Neuronal stem cell (in vitro differentiated cells): ENCODE measurements around the gene KIF11.

Experiments
- DNase-seq: peaks from one replicate; pipeline ENCODE4 v3.0.0-alpha.2; 2013; ENCODE audit warnings: low spot score
- H2AFZ ChIP-seq: one replicate; pipeline ENCODE4 v1.6.1; 2013; ENCODE audit warnings: mild to moderate bottlenecking, low read length, inconsistent platforms
- H2AK5ac ChIP-seq: 2 replicates; pipeline ENCODE4 v1.6.1; 2013; ENCODE audit warnings: low read depth, mild to moderate bottlenecking, inconsistent platforms, low read length, moderate library complexity, mixed read lengths
- H2BK120ac ChIP-seq: 2 replicates; pipeline ENCODE4 v1.6.1; 2013; ENCODE audit warnings: low read depth, mild to moderate bottlenecking, inconsistent platforms, low read length, moderate library complexity, mixed read lengths
- H2BK12ac ChIP-seq: one replicate; pipeline ENCODE4 v1.6.1; 2013; ENCODE audit warnings: low read length, inconsistent platforms
- H2BK15ac ChIP-seq: 2 replicates; pipeline ENCODE4 v1.6.1; 2013; ENCODE audit warnings: mild to moderate bottlenecking, low read length, inconsistent platforms, mixed read lengths
- H2BK5ac ChIP-seq: one replicate; pipeline ENCODE4 v1.6.1; 2013; ENCODE audit warnings: inconsistent platforms, mild to moderate bottlenecking, low read length, moderate library complexity
- H3K14ac ChIP-seq: one replicate; pipeline ENCODE4 v1.6.1; 2013; ENCODE audit warnings: low read length, inconsistent platforms
- H3K18ac ChIP-seq: 2 replicates; pipeline ENCODE4 v1.6.1; 2013; ENCODE audit warnings: low read length, inconsistent platforms
- H3K23ac ChIP-seq: 2 replicates; pipeline ENCODE4 v1.6.1; 2013; ENCODE audit warnings: low read depth, mild to moderate bottlenecking, mixed read lengths, low read length, inconsistent platforms; ENCODE audit not compliant: poor library complexity
- H3K27ac ChIP-seq: replicated peaks from 3 replicates; pipeline ENCODE4 v1.5.1; 2013; ENCODE audit warnings: low read length, inconsistent platforms
- H3K27me3 ChIP-seq, 3 experiments: 2 replicates each; pipeline ENCODE4 v1.6.1; 2013; ENCODE audit warnings: low read length in 3 of 3, mild to moderate bottlenecking in 2 of 3, inconsistent platforms in 1 of 3, low read depth in 1 of 3, mixed read lengths in 1 of 3, moderate library complexity in 1 of 3; ENCODE audit not compliant: control insufficient read depth in 3 of 3, insufficient read depth in 3 of 3
- H3K36me3 ChIP-seq, 2 donors: replicated peaks in 1 of 2; 2 replicates each; pipeline ENCODE4 v1.6.1; 2013; ENCODE audit warnings: low read length in 2 of 2; ENCODE audit not compliant: control insufficient read depth in 2 of 2, insufficient read depth in 2 of 2
- H3K4ac ChIP-seq: 2 replicates; pipeline ENCODE4 v1.6.1; 2013; ENCODE audit warnings: inconsistent platforms, mild to moderate bottlenecking, low read length, moderate library complexity
- H3K4me1 ChIP-seq, 2 donors: 1 replicate in 1 of 2; 2 replicates in 1 of 2; pipeline ENCODE4 v1.6.1; 2013; ENCODE audit warnings: low read length in 2 of 2, low read depth in 1 of 2; ENCODE audit not compliant: control insufficient read depth in 2 of 2, insufficient read depth in 1 of 2
- H3K4me2 ChIP-seq: one replicate; pipeline ENCODE4 v1.6.1; 2013; ENCODE audit warnings: mild to moderate bottlenecking, low read length, inconsistent platforms; ENCODE audit not compliant: insufficient read depth, poor library complexity, severe bottlenecking
- H3K4me3 ChIP-seq, 2 donors: 2 replicates each; pipeline ENCODE4 v1.5.1; 2013; ENCODE audit warnings: low read length in 2 of 2, mild to moderate bottlenecking in 2 of 2, inconsistent platforms in 1 of 2, moderate library complexity in 1 of 2
- H3K79me1 ChIP-seq: one replicate; pipeline ENCODE4 v1.6.1; 2013; ENCODE audit warnings: low read depth, mild to moderate bottlenecking, inconsistent platforms, low read length, moderate library complexity
- H3K9ac ChIP-seq: one replicate; pipeline ENCODE4 v1.6.1; 2013; ENCODE audit warnings: mild to moderate bottlenecking, low read depth, low read length, inconsistent platforms; ENCODE audit not compliant: poor library complexity
- H3K9me3 ChIP-seq, 2 donors: replicated peaks in 1 of 2; 2 replicates each; pipeline versions ENCODE3 to v1.6.1; 2013; ENCODE audit warnings: low read length in 2 of 2, mild to moderate bottlenecking in 2 of 2, inconsistent platforms in 1 of 2, low read depth in 1 of 2, mixed read lengths in 1 of 2, moderate library complexity in 1 of 2; ENCODE audit not compliant: control insufficient read depth in 2 of 2, insufficient read depth in 1 of 2
- H4K8ac ChIP-seq: one replicate; pipeline ENCODE4 v1.6.1; 2013; ENCODE audit warnings: low read depth, mild to moderate bottlenecking, inconsistent platforms, low read length, moderate library complexity
- H4K91ac ChIP-seq: one replicate; pipeline ENCODE4 v1.6.1; 2013; ENCODE audit warnings: low read length, low read depth, mild to moderate bottlenecking, inconsistent platforms; ENCODE audit not compliant: poor library complexity
- WGBS, 2 donors: extraction: QIAGEN DNeasy Blood & Tissue Kit; methylation state at CpG; one replicate each; pipeline ENCODE4 v1.1.7; 2013; ENCODE audit warnings: missing lambda C conversion rate in 2 of 2, mixed read lengths in 1 of 2; ENCODE audit not compliant: insufficient read length in 2 of 2, insufficient replicate concordance in 1 of 2; ENCODE audit errors: extremely low coverage in 2 of 2; 5-methylcytosine and 5-hydroxymethylcytosine counted together

Gene KIF11

DNA sequence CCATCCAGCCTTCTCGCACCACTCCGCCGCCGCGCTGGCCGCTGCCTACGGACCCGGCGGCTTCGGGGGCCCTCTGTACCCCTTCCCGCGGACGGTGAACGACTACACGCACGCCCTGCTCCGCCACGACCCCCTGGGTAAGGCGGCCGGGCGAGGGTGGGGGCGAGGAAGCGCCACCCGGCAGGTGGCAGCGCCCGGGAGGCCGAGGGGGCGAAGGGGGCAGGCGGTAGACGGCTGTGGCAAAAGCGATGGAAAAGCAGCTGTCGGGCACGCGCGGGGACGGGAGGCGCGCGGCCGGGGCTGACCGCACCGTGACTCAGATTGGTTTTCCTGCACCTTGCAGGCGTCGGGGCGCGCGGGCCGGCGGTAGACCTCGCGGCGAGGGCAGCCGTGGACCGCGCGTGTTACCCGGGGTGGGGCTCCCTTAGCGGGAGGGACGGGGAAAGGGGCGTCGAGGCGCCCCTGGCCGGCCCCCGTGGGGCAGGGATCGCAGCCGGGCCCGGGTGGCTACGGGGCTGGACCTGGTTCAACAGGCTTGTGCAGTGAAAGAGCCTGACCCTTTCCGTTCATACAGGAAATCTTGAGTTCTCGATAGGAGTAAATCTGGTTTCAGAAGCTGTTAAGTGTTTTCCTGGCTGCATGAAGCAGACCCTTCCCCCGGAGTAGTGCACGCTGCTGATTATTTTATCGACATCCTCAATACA lies 97.4 kb downstream of the KIF11 start:
- no peak overlapping the region for H2BK5ac ChIP-seq
- peaks cover 1% of the 10 kb centered on the region for H3K79me1 ChIP-seq
- WGBS, 2 donors = no CpG with 5 or more reads among the region's 73 CpGs
- peaks cover 0 to 10% of the 10 kb centered on the region in 2 donors for H3K9me3 ChIP-seq
- no peak overlapping the region for H3K14ac ChIP-seq
- H2BK15ac ChIP-seq = peak overlapping the region; percentile 37
- H3K4me3 ChIP-seq = peak overlapping the region; percentile 13 to 15
- H3K36me3 ChIP-seq = no peaks in the 10 kb centered on the region
- peak overlapping the region; percentile 98 for H3K23ac ChIP-seq
- peaks cover 0 to 2% of the 10 kb centered on the region in 2 donors for H3K4me1 ChIP-seq
- peak; percentile 29 for DNase-seq
- H4K91ac ChIP-seq = no peak overlapping the region
- H3K27me3 ChIP-seq = peaks cover 43 to 78% (median 60%) of the 10 kb centered on the region in 3 experiments
- peak overlapping the region; percentile 63 for H2AK5ac ChIP-seq
- H2BK12ac ChIP-seq = no peak overlapping the region
- peak overlapping the region; percentile 83 for H3K18ac ChIP-seq
- peak overlapping the region; percentile 95 for H2AFZ ChIP-seq
- H4K8ac ChIP-seq = peak overlapping the region; percentile 3
- H2BK120ac ChIP-seq = no peak overlapping the region
- H3K27ac ChIP-seq = no peak overlapping the region
- peak overlapping the region; percentile 76 for H3K4ac ChIP-seq
- H3K9ac ChIP-seq = peak overlapping the region; percentile 77
- peak overlapping the region; percentile 62 for H3K4me2 ChIP-seq

DNA sequence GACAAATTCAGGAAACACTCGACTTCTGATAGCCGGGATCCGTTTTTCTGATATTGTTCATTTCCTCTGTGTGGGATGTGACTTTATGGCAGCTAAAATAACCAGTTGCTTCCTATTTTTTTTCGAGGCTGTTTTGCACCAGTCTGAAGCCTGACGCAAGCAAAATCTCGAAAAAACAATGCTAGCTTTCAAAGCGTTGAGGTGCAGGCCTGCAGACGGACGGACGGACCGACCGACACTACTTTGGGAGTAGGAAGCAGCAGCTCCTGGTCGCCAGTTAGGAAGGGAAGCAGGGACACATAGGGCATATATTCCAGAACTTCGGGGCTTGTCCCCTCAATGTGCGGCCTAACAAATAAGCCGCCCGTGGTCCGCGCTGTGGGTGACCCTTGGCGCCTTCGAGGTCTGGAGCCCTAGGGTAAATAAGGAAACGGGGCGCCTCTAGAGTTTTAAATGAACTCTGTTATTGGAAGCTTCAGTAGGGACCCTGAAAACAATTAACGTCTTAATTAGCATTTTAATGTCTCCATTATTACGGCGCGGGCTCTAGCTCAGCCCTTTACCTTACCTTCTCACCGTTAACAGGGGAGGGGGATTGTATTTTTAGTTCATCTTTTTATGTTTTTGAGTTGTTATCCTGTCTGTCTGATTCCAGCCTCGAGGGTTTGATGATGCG lies 98.1 kb downstream of the KIF11 start:
- Histone ChIP-seq H3K36me3 (no peaks in the 10 kb centered on the region), H3K4me1 (peaks cover 0 to 4% of the 10 kb centered on the region in 2 donors), H3K27me3 (peaks cover 48 to 84% (median 67%) of the 10 kb centered on the region in 3 experiments), H2BK120ac (no peak overlapping the region), H3K23ac (peak overlapping the region; percentile 17), H2AK5ac (no peak overlapping the region), H3K4me2 (no peak overlapping the region), H3K9me3 (peaks cover 0 to 9% of the 10 kb centered on the region in 2 donors), H3K27ac (no peak overlapping the region), H3K79me1 (peaks cover 1% of the 10 kb centered on the region), H3K14ac (no peak overlapping the region), H2BK15ac (no peak overlapping the region), H3K18ac (no peak overlapping the region), H3K4ac (no peak overlapping the region), H3K9ac (no peak overlapping the region), H4K8ac (no peak overlapping the region), H2AFZ (peak overlapping the region; percentile 95), H3K4me3 (no peak overlapping the region), H2BK12ac (no peak overlapping the region), H2BK5ac (no peak overlapping the region), H4K91ac (no peak overlapping the region)
- WGBS, 2 donors = no CpG with 5 or more reads among the region's 30 CpGs
- no peak for DNase-seq

DNA sequence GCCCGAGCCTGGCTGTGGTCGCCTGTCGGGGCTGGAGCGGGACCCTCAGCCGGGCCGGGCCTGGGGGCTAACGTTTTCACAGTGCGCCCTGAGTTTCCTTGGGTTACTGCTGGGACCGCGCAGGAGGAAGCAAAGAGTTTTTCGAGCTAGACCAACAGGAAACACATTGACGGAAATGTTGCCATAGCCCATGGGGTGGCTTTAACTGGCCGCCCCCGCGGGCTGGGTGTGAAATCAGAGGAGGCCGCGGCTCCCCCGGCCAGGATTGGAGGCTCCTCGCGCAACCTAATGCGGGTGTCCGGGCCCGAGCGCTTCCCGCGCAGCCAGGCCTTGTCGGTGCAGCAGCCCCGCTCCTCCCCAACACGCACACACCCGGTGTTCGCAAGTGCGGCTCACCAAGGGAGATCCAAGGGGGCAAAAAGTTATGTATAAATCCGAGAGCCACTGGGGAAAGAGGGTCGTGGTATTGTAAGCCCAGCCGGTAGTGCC lies 98.7 kb downstream of the KIF11 start:
- H3K79me1 ChIP-seq = peaks cover 1% of the 10 kb centered on the region
- H2AFZ ChIP-seq = no peak overlapping the region
- no peak overlapping the region for H3K18ac ChIP-seq
- H3K14ac ChIP-seq = no peak overlapping the region
- H3K9me3 ChIP-seq = peaks cover 3 to 9% of the 10 kb centered on the region in 2 donors
- H4K91ac ChIP-seq = no peak overlapping the region
- no peak overlapping the region for H3K4me2 ChIP-seq
- no peak overlapping the region for H2BK12ac ChIP-seq
- H2AK5ac ChIP-seq = peak overlapping the region; percentile 1
- no peak overlapping the region for H3K4me3 ChIP-seq
- no peak for DNase-seq
- H2BK15ac ChIP-seq = no peak overlapping the region
- H3K9ac ChIP-seq = no peak overlapping the region
- no peak overlapping the region for H2BK5ac ChIP-seq
- WGBS, 2 donors = no CpG with 5 or more reads among the region's 35 CpGs
- peaks cover 52 to 90% (median 73%) of the 10 kb centered on the region in 3 experiments for H3K27me3 ChIP-seq
- no peak overlapping the region for H2BK120ac ChIP-seq
- H3K23ac ChIP-seq = peak overlapping the region; percentile 37
- no peak overlapping the region for H4K8ac ChIP-seq
- peaks cover 0 to 7% of the 10 kb centered on the region in 2 donors for H3K4me1 ChIP-seq
- no peak overlapping the region for H3K4ac ChIP-seq
- no peaks in the 10 kb centered on the region for H3K36me3 ChIP-seq
- H3K27ac ChIP-seq = no peak overlapping the region

DNA sequence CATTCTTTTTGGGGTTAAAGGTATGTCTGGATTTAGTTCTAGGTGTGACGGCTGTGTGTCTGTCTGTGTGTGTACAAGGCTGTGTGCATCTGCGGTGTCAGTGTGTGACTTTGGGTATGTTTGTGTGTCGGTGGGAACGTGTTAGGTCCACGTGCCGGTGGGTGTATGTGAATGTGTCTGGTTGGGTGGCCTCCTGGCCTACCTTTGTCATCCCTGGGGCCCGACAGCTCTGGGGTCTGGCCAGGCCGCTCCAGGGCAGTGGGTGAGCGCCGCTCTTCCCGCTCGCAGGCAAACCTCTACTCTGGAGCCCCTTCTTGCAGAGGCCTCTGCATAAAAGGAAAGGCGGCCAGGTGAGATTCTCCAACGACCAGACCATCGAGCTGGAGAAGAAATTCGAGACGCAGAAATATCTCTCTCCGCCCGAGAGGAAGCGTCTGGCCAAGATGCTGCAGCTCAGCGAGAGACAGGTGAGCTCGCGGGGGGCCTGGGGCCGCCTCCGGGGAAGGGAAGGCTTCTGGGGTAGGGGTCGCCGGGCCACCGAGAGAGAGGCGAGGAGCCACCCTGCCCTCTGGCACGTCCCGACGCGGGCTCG lies 99.2 kb downstream of the KIF11 start:
- H3K14ac ChIP-seq = no peak overlapping the region
- peaks cover 3 to 9% of the 10 kb centered on the region in 2 donors for H3K9me3 ChIP-seq
- no peak overlapping the region for H3K9ac ChIP-seq
- H2BK5ac ChIP-seq = no peak overlapping the region
- peaks cover 1% of the 10 kb centered on the region for H3K79me1 ChIP-seq
- H2BK12ac ChIP-seq = no peak overlapping the region
- no peaks in the 10 kb centered on the region for H3K36me3 ChIP-seq
- H2BK120ac ChIP-seq = no peak overlapping the region
- H2AK5ac ChIP-seq = peak overlapping the region; percentile 1
- H3K23ac ChIP-seq = peak overlapping the region; percentile 37
- H4K91ac ChIP-seq = no peak overlapping the region
- no peak overlapping the region for H3K18ac ChIP-seq
- no peak overlapping the region for H3K4me2 ChIP-seq
- no peak overlapping the region for H3K27ac ChIP-seq
- H4K8ac ChIP-seq = no peak overlapping the region
- peak; percentile 53 for DNase-seq
- H3K27me3 ChIP-seq = peaks cover 57 to 95% (median 78%) of the 10 kb centered on the region in 3 experiments
- no peak overlapping the region for H3K4me3 ChIP-seq
- WGBS, 2 donors = no CpG with 5 or more reads among the region's 34 CpGs
- no peak overlapping the region for H3K4ac ChIP-seq
- H2AFZ ChIP-seq = no peak overlapping the region
- H3K4me1 ChIP-seq = peaks cover 0 to 7% of the 10 kb centered on the region in 2 donors
- no peak overlapping the region for H2BK15ac ChIP-seq
